ENCODE data around the gene METAP1. TPM values are rescaled to one million over a fixed set of nuclear protein-coding genes. Genes with fewer than 3 reads are reported as not detected.
A peak's percentile ranks its signal among the peaks of the same experiment; 100 is the strongest.
"Not testable (repeated sequence)": the region's sequence is repeated elsewhere in the genome, so short reads cannot be mapped to it uniquely, and the experiment has no call there.

METAP1 gene
- total RNA-seq, 1 donor: 62.6 TPM

GRCh38 chr4:98976716-98977115 is 18.8 kb upstream of the METAP1 start:
- TF ChIP-seq, protein P1, sequence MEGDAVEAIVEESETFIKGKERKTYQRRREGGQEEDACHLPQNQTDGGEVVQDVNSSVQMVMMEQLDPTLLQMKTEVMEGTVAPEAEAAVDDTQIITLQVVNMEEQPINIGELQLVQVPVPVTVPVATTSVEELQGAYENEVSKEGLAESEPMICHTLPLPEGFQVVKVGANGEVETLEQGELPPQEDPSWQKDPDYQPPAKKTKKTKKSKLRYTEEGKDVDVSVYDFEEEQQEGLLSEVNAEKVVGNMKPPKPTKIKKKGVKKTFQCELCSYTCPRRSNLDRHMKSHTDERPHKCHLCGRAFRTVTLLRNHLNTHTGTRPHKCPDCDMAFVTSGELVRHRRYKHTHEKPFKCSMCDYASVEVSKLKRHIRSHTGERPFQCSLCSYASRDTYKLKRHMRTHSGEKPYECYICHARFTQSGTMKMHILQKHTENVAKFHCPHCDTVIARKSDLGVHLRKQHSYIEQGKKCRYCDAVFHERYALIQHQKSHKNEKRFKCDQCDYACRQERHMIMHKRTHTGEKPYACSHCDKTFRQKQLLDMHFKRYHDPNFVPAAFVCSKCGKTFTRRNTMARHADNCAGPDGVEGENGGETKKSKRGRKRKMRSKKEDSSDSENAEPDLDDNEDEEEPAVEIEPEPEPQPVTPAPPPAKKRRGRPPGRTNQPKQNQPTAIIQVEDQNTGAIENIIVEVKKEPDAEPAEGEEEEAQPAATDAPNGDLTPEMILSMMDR (IDR thresholded peaks at IDR 0.05; ENCODE audit: insufficient read depth, low read depth, low read length): no peak
- no peak overlapping the region for H3K4me3 ChIP-seq (ENCODE audit: low read depth, low read length)
- no peak for DNase-seq (ENCODE audit: low read depth)

DNA sequence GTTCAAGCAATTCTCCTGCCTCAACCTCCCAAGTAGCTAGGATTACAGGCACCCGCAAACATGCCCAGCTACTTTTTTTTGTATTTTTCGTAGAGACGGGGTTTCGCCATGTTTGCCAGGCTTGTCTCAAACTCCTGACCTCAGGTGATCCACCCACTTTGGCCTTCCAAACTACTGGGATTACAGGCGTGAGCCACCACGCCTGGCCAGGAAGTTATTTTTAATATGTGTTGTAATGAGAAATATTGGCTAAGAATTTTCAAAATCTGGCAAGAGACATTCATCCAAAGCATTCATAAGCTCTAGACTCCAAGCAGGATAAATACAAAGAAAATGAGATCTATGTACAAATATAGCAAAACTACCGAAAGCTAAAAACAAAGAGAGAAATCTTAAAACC is 18.0 kb upstream of the METAP1 start:
- TF ChIP-seq, protein P1 (IDR thresholded peaks at IDR 0.05; ENCODE audit: insufficient read depth, low read depth, low read length): no peak
- no peak for DNase-seq (ENCODE audit: low read depth)
- H3K4me3 ChIP-seq (ENCODE audit: low read depth, low read length): no peak overlapping the region

- no peak for DNase-seq (ENCODE audit: low read depth)
- H3K4me3 ChIP-seq (ENCODE audit: low read depth, low read length): no peak overlapping the region
- TF ChIP-seq, protein P1 (IDR thresholded peaks at IDR 0.05; ENCODE audit: insufficient read depth, low read depth, low read length): no peak
Observed at GRCh38 chr4:98987720-98988119, 7.8 kb upstream of the METAP1 start.

DNA sequence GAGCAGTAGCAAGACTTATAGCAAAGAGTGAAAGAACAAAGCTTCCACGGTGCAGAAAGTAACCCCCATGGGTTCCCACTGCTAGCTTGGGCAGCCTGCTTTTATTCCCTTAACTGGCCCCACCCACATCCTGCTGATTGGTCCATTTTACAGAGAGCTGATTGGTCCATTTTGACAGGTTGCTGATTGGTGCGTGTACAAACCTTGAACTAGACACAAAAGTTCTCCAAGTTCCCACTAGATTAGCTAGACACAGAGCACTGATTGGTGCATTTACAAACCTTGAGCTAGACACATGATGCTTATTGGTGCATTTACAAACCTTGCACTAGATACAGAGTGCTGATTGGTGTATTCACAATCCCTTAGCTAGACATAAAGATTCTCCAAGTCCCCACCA is 2.7 kb upstream of the METAP1 start:
- not testable (repeated sequence) for DNase-seq (ENCODE audit: low read depth); H3K4me3 ChIP-seq (ENCODE audit: low read depth, low read length)

- TF ChIP-seq, protein P1 (IDR thresholded peaks at IDR 0.05; ENCODE audit: insufficient read depth, low read depth, low read length): no peak
- no peak for DNase-seq (ENCODE audit: low read depth)
- no peak overlapping the region for H3K4me3 ChIP-seq (ENCODE audit: low read depth, low read length)
Observed at GRCh38 chr4:98993419-98994071, 2.0 kb upstream of the METAP1 start.

DNA sequence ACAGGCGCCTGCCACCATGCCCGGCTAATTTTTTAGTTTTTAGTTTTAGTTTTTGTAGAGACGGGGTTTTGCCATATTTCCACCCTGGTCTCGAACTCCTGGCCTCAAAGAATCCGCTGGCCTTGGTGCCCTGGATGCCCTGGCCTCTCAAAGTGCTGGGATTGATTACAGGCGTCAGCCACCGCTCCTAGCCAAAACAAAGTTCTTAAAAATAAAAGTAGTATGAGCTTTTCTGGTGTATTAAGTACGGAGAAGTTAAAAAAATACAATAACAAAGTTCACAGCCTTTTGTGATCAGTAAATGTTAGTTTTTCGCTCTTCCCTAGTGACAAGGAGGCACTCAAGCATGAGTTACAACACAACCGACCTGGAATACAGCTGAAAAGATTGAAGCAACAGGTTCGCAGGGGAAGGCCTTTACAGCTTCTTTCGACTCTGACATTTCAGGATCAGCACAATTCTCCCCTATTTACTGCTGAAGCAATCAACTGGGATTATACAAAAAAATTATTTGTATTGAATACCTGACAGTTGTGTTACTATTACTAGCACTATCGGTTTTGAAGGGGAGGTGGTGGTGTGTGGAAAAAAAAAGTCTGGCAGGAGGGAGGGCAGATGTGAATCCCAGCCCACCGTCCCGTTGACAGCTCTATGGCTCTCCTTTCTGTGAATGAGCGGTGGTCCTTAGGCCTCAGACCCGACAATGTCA is 893 bp upstream of the METAP1 start:
- peak; percentile 39 for DNase-seq (ENCODE audit: low read depth)
- TF ChIP-seq, protein P1 (IDR thresholded peaks at IDR 0.05; ENCODE audit: insufficient read depth, low read depth, low read length): no peak
- H3K4me3 ChIP-seq (ENCODE audit: low read depth, low read length): peak overlapping the region; percentile 59

- peak overlapping the region; percentile 92 for H3K4me3 ChIP-seq (ENCODE audit: low read depth, low read length)
- peak; percentile 36 for DNase-seq (ENCODE audit: low read depth)
- TF ChIP-seq, protein P1 (IDR thresholded peaks at IDR 0.05; ENCODE audit: insufficient read depth, low read depth, low read length): no peak
Observed at GRCh38 chr4:98996056-98996764, 689 bp downstream of the METAP1 start.

Measured in fibroblast of villous mesenchyme (primary cell).